Activated CD4-positive, alpha-beta T cell treated with anti-CD3 and anti-CD28 coated beads for 36 hours (primary cell): ENCODE data around the gene DEGS1. TPM values are rescaled to one million over a fixed set of nuclear protein-coding genes. Genes with fewer than 3 reads are reported as not detected.

ENCODE experiments used
- ATAC-seq: fragments of 200-7000 bp; cut with Tn5 transposase; one replicate; pipeline ENCODE4 v1.10.0; 2021; ENCODE audit warnings: mild to moderate bottlenecking, moderate library complexity
- CTCF ChIA-PET: fragments of 350-600 bp; sonication (Branson Sonifier 250); formaldehyde crosslinking; loops from one replicate; lab custom pipeline; 2021; ENCODE audit warnings: antibody characterized with exemption; lab: Charles Lee
- POLR2A ChIA-PET: fragments of 350-600 bp; sonication (Branson Sonifier 250); formaldehyde crosslinking; loops from one replicate; lab custom pipeline; 2021; ENCODE audit warnings: antibody characterized with exemption, inconsistent platforms; lab: Charles Lee
- DNase-seq: peaks from one replicate; pipeline ENCODE4 v3.0.0-alpha.2; 2020
- H3K27ac Mint-ChIP-seq: one replicate; pipeline ENCODE4 v1.8.0; 2021; ENCODE audit warnings: mixed read lengths
- H3K27me3 Mint-ChIP-seq: one replicate; pipeline ENCODE4 v1.8.0; 2021; ENCODE audit warnings: mixed read lengths
- H3K36me3 Mint-ChIP-seq: one replicate; pipeline ENCODE4 v1.8.0; 2021; ENCODE audit warnings: low read depth, mixed read lengths
- H3K4me1 Mint-ChIP-seq: one replicate; pipeline ENCODE4 v1.8.0; 2021; ENCODE audit warnings: mixed read lengths
- H3K4me3 Mint-ChIP-seq: one replicate; pipeline ENCODE4 v1.8.0; 2021; ENCODE audit warnings: mild to moderate bottlenecking, moderate library complexity, mixed read lengths
- H3K9me3 Mint-ChIP-seq: one replicate; pipeline ENCODE4 v1.8.0; 2021; ENCODE audit warnings: low read depth, mixed read lengths
- intact Hi-C, 2 experiments: fragments of 100-400 bp; cut with DNase I in 1 of 2; cut with micrococcal nuclease in 1 of 2; formaldehyde crosslinking; loops; one replicate each; pipeline versions ENCODE4 v1.14.2 to v1.15.1; 2022 to 2024; cut with DNase I, micrococcal nuclease
- total RNA-seq, 2 experiments: library from RNA; stranded (reverse); gene quantifications; one replicate each; pipeline ENCODE4 v1.2.3, GENCODE V29; 2021

DEGS1 gene
- total RNA-seq, 2 experiments from 2014 or later = 24.0 to 24.5 TPM

DNA sequence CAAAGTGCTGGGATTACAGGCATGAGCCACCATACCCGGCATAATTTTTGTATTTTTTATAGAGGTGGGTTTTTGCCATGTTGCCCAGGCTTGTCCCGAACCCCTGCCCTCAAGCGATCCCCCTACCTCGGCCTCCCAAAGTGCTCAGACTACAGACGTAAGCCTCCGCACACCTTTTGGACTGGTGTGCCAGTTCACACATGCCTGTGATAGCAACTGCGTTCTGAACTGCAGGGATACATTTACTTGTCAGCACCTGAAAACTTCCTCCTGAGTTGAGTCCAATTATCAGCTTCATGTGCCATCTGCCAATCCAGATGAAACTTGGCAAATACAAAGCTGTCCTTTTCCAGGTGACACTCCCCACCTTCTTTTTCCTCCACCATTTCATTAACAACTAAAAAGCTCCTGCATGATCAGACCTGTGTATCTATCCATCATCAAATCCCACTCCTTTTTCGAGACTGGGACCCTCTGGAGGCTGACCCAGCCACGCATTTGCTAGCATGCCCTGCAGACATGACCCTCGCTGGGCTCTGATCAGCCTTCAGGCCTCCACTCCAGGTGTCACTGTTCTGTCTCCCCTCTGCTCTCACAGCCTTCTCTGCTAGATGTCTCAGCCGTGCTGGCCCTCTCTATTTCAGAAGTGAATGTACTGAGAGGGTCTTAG, 2.1 kb upstream of the DEGS1 start:
- no peaks in the 10 kb centered on the region for H3K9me3 Mint-ChIP-seq
- DNase-seq (no peak), ATAC-seq (no peak)
- ChIA-PET CTCF (interaction anchor here (0.6 to 1.7 kb wide), 2 partner anchors 16 to 148 kb away, joined by 3 read pairs; no protein-coding TSS in a partner anchor), POLR2A (interaction anchor here (1.4 kb wide), 1 partner anchor 12 kb away, joined by 5 read pairs; no protein-coding TSS in a partner anchor)
- H3K36me3 Mint-ChIP-seq = peaks cover 8% of the 10 kb centered on the region
- H3K27me3 Mint-ChIP-seq = peaks cover 5% of the 10 kb centered on the region
- no peak overlapping the region for H3K4me3 Mint-ChIP-seq
- no peak overlapping the region for H3K27ac Mint-ChIP-seq
- intact Hi-C loops = loop anchor here (5.0 to 10.0 kb wide), 8 partner anchors 64 to 1264 kb away; partner anchors contain the start of genes CAPN2 (in 1 of the 2) and NVL (in 1 of the 2)
- peaks cover 33% of the 10 kb centered on the region for H3K4me1 Mint-ChIP-seq

DNA sequence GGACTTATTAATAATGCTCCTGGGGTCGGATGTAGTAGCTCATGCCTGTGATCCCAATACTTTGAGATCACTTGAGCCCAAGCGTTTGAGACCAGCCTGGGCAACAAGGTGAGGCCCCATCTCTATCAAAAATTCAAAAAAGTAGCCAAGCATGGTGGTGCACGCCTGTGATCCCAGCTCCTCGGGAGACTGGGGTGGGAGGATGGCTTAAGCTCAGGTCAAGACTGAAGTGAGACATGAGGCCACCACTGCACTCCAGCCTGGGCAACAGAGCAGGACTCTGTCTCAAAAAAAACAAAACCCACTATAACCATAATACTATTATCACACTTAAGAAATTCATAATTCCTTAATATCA, 1.6 kb upstream of the DEGS1 start:
- Mint-ChIP-seq H3K27me3 (peaks cover 5% of the 10 kb centered on the region), H3K9me3 (no peaks in the 10 kb centered on the region), H3K27ac (no peak overlapping the region), H3K36me3 (peaks cover 13% of the 10 kb centered on the region), H3K4me1 (peaks cover 37% of the 10 kb centered on the region), H3K4me3 (peak overlapping the region; percentile 82)
- DNase-seq (no peak), ATAC-seq (no peak)
- ChIA-PET POLR2A (interaction anchor here (1.4 kb wide), 1 partner anchor 12 kb away, joined by 5 read pairs; no protein-coding TSS in a partner anchor), CTCF (interaction anchor here (0.6 to 1.7 kb wide), 4 partner anchors 17 to 148 kb away, joined by 3 read pairs; no protein-coding TSS in a partner anchor)
- intact Hi-C loops = loop anchor here (5.0 to 10.0 kb wide), 8 partner anchors 64 to 1263 kb away; partner anchors contain the start of genes CAPN2 (in 1 of the 2) and NVL (in 1 of the 2)

DNA sequence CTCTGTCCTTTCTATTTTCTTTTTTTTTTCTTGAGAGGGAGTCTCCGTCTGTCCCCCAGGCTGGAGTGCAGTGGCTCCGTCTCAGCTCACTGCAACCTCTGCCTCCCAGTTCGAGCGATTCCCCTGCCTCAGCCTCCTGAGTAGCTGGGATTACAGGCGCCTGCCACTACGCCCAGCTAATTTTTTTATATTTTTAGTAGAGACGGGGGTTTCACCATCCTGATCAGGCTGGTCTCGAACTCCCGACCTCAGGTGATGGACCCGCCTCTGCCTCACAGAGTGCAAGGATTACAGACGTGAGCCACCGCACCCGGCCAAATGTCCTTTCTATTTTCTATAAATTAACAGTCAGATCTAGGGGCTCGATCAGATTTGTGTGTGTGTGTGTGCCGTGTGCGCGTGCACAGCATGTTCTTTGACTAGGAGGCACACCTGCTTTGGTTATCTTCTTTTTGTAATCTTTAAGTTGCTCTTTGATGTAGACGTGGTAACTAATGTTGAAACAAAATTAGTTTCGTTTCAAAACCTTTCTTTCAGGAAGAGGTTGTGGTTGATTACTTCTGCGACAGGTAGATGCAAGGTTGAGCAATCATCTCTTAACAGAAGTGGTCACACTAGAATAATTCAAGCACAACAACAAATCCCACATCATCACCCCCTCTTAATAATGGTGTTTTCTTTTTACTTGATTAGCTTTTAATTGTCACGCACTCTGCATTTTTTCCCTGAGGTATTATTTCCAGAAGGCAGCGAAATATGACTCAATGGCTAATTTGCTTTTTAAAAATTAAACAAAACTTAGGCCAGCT, 779 bp upstream of the DEGS1 start:
- H3K27me3 Mint-ChIP-seq = peaks cover 5% of the 10 kb centered on the region
- ChIA-PET CTCF (interaction anchor here (0.6 to 1.7 kb wide), 6 partner anchors 9 to 85 kb away, joined by 3 to 5 read pairs (median 3); no protein-coding TSS in a partner anchor), POLR2A (interaction anchor here (1.2 to 1.6 kb wide), 3 partner anchors 10 to 13 kb away, joined by 5 to 7 read pairs (median 5); no protein-coding TSS in a partner anchor)
- H3K27ac Mint-ChIP-seq = peak overlapping the region; percentile 95
- H3K4me1 Mint-ChIP-seq = peaks cover 43% of the 10 kb centered on the region
- H3K9me3 Mint-ChIP-seq = no peaks in the 10 kb centered on the region
- DNase-seq (peak; percentile 72), ATAC-seq (peak; percentile 48)
- peaks cover 19% of the 10 kb centered on the region for H3K36me3 Mint-ChIP-seq
- H3K4me3 Mint-ChIP-seq = peak overlapping the region; percentile 82
- intact Hi-C loops = loop anchor here (1.0 to 10.0 kb wide), 12 partner anchors 13 to 1263 kb away; partner anchors contain the start of genes CAPN2 (in 1 of the 2), NVL (in 1 of the 2) and WDR26 (in 1 of the 2)

DNA sequence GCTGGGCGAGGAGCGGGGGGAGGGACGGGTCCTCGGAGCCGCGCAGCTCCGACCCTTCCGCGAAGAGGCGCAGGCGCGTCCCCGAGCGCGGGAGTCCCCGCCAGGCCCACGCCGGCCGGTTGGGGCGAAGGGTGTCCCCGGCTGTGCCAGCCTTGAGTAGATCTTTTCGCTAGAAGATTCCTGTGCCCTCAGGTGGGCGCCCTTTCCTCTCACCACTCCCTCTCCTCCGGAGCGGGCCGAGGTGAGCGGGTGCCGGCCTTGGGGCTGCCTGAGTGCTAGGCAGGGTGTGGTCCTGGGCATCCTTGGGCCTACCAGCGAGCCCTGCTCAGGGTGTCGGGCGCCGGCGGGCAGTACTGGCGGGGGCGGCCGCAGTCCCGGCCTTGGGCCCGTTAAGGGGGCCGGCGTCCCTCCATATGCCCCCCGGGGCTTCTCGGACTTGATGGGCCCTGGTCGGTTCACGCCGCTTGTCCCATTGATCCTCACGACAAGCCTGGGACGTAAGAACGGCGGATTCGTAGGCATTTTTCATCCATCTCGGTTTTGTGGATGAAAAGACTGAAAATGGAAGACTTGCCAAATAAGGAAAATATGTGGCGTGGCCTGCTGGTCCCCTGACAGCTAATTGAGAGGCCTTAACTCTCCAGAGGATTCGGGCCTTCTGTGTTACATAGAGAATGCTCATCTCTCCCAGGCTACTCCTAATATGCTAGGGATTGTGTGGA, 712 bp downstream of the DEGS1 start:
- intact Hi-C loops = loop anchor here (1.0 to 10.0 kb wide), 14 partner anchors 66 to 1261 kb away; partner anchors contain the start of genes NVL (in 2 of the 2), CAPN2 (in 1 of the 2), FBXO28 (in 1 of the 2) and TP53BP2 (in 1 of the 2)
- ChIA-PET CTCF (interaction anchor here (0.8 to 1.4 kb wide), 2 partner anchors 10 to 175 kb away, joined by 5 read pairs; no protein-coding TSS in a partner anchor), POLR2A (interaction anchor here (0.5 to 1.6 kb wide), 3 partner anchors 9 to 1258 kb away, joined by 3 to 7 read pairs (median 5); no protein-coding TSS in a partner anchor)
- H3K4me3 Mint-ChIP-seq = peak overlapping the region; percentile 82
- H3K9me3 Mint-ChIP-seq = no peaks in the 10 kb centered on the region
- H3K4me1 Mint-ChIP-seq = peaks cover 51% of the 10 kb centered on the region
- ATAC-seq = peak; percentile 52
- DNase-seq = peak; percentile 79
- H3K27me3 Mint-ChIP-seq = peaks cover 5% of the 10 kb centered on the region
- peak overlapping the region; percentile 86 for H3K27ac Mint-ChIP-seq
- H3K36me3 Mint-ChIP-seq = peaks cover 19% of the 10 kb centered on the region

DNA sequence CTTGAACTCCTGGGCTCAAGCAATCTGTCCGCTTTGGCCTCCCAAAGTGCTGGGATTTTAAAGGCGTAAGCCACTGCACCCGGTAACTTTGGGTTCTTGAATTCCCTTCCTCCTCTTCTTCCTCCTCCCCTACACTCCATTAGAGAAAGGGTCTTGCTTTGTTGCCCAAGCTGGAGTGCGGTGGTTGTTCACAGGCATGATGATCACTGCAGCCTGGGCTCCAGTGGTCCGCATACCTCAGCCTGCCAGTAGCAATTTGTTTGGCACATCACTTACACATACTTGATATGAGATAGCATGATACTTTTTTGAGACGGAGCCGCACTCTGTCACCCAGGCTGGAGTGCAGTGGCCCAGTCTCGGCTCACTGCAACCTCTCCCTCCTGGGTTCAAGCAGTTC, 2.2 kb downstream of the DEGS1 start:
- Mint-ChIP-seq H3K9me3 (no peaks in the 10 kb centered on the region), H3K27ac (peak overlapping the region; percentile 61), H3K27me3 (peaks cover 5% of the 10 kb centered on the region), H3K36me3 (peaks cover 22% of the 10 kb centered on the region), H3K4me1 (peaks cover 56% of the 10 kb centered on the region), H3K4me3 (peak overlapping the region; percentile 82)
- DNase-seq (no peak), ATAC-seq (no peak)
- intact Hi-C loops = loop anchor here (10.0 kb wide), 2 partner anchors 350 to 1260 kb away; no protein-coding TSS in a partner anchor
- CTCF ChIA-PET = interaction anchor here (0.7 to 0.8 kb wide), 2 partner anchors 37 to 67 kb away, joined by 4 read pairs; no protein-coding TSS in a partner anchor
- POLR2A ChIA-PET = interaction anchor here (0.9 kb wide), 1 partner anchor 145 kb away, joined by 4 read pairs; the partner anchor contains the start of gene NVL

DNA sequence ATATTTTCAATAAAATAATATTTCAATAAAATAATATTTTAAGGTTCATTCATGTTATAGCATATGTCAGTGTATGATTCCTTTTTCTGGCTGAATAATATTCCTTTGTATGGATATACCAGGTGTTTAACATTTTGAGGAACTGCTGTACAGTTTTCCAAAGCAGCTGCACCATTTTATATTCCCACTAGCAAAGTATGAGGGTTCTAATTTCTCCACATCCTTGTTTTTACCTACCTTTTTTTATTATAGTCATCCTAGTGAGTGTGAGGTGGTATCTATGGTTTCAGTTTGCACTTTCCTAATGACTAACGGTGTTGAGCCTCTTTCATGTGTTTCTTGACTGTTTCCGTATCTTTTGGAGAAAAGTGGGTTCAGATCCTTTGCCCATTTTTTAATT, 5.2 kb downstream of the DEGS1 start:
- peaks cover 49% of the 10 kb centered on the region for H3K4me1 Mint-ChIP-seq
- intact Hi-C loops = loop anchor here (10.0 kb wide), 2 partner anchors 353 to 1257 kb away; no protein-coding TSS in a partner anchor
- no peaks in the 10 kb centered on the region for H3K27me3 Mint-ChIP-seq
- POLR2A ChIA-PET = no interaction called here
- peak overlapping the region; percentile 58 for H3K27ac Mint-ChIP-seq
- peak; percentile 43 for ATAC-seq
- CTCF ChIA-PET = no interaction called here
- H3K9me3 Mint-ChIP-seq = no peaks in the 10 kb centered on the region
- H3K4me3 Mint-ChIP-seq = no peak overlapping the region
- H3K36me3 Mint-ChIP-seq = peaks cover 34% of the 10 kb centered on the region
- DNase-seq = no peak

DNA sequence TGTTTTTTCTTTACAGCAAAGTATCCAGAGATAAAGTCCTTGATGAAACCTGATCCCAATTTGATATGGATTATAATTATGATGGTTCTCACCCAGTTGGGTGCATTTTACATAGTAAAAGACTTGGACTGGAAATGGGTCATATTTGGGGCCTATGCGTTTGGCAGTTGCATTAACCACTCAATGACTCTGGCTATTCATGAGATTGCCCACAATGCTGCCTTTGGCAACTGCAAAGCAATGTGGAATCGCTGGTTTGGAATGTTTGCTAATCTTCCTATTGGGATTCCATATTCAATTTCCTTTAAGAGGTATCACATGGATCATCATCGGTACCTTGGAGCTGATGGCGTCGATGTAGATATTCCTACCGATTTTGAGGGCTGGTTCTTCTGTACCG, 6.5 kb downstream of the DEGS1 start:
- H3K36me3 Mint-ChIP-seq = peaks cover 37% of the 10 kb centered on the region
- intact Hi-C loops = loop anchor here (10.0 kb wide), 2 partner anchors 355 to 1255 kb away; no protein-coding TSS in a partner anchor

DNA sequence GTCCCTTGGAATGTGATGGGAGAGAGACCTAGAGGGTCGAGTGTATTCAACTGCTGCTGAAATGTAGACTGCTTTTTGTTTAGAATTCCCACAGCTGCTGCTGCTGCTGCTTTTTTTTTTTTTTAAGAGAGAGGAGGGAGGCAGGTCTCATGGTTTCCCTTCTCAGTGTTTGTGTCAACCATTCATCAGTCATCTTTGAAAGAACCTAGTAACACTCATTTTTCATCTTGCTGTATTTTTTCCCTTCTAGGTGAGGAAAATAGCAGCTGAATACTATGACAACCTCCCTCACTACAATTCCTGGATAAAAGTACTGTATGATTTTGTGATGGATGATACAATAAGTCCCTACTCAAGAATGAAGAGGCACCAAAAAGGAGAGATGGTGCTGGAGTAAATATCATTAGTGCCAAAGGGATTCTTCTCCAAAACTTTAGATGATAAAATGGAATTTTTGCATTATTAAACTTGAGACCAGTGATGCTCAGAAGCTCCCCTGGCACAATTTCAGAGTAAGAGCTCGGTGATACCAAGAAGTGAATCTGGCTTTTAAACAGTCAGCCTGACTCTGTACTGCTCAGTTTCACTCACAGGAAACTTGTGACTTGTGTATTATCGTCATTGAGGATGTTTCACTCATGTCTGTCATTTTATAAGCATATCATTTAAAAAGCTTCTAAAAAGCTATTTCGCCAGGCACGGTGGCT, 9.2 kb downstream of the DEGS1 start:
- POLR2A ChIA-PET = interaction anchor here (0.7 to 1.2 kb wide), 2 partner anchors 9 to 240 kb away, joined by 6 to 7 read pairs; partner anchors contain the start of gene DEGS1
- ATAC-seq (peak; percentile 82), DNase-seq (peak; percentile 31)
- intact Hi-C loops = no loop called here
- peaks cover 30% of the 10 kb centered on the region for H3K36me3 Mint-ChIP-seq
- no peaks in the 10 kb centered on the region for H3K9me3 Mint-ChIP-seq
- CTCF ChIA-PET = interaction anchor here (0.8 to 1.2 kb wide), 4 partner anchors 10 to 141 kb away, joined by 3 to 5 read pairs (median 3); no protein-coding TSS in a partner anchor
- no peak overlapping the region for H3K4me3 Mint-ChIP-seq
- no peaks in the 10 kb centered on the region for H3K27me3 Mint-ChIP-seq
- peak overlapping the region; percentile 77 for H3K27ac Mint-ChIP-seq
- H3K4me1 Mint-ChIP-seq = peaks cover 27% of the 10 kb centered on the region

More for the DNA sequence above, 6.5 kb downstream of the DEGS1 start:
- no peak for ATAC-seq
- no peak for DNase-seq
- Mint-ChIP-seq H3K9me3 (no peaks in the 10 kb centered on the region), H3K27me3 (no peaks in the 10 kb centered on the region), H3K4me1 (peaks cover 46% of the 10 kb centered on the region), H3K27ac (no peak overlapping the region), H3K4me3 (no peak overlapping the region)
- POLR2A ChIA-PET = no interaction called here
- CTCF ChIA-PET = interaction anchor here (1.1 kb wide), 1 partner anchor 25 kb away, joined by 3 read pairs; no protein-coding TSS in a partner anchor

DNA sequence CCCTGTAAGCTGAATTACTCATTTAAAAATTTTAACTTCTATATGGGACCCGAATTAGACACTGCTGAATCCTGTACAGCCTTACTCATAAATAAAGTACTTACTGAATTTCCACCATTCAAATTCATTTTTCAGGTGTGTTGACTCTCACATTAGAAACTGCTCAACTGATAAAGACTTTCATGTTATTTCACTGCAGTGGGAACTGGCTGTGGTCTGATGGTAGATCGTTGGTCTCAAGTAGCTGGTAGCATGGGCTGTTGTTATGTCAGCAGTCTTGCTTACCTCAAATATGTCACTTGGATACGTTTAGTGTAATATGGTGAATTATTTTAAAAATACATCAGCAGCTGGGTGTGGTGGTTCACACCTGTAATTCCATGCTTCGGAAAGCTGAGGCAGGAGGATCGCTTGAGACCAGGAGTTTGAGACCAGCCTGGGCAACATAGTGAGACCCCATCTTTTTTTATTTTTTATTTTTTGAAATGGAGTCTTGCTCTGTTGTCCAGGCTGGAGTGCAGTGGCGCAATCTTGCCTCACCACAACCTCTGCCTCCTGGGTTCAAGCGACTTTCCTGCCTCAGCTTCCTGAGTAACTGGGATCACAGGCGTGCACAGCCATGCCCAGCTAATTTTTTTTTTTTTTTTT, 10.4 kb downstream of the DEGS1 start:
- ChIA-PET CTCF (interaction anchor here (0.6 to 1.2 kb wide), 3 partner anchors 19 to 1437 kb away, joined by 3 read pairs; no protein-coding TSS in a partner anchor), POLR2A (no interaction called here)
- Mint-ChIP-seq H3K9me3 (no peaks in the 10 kb centered on the region), H3K27ac (no peak overlapping the region), H3K4me1 (peaks cover 21% of the 10 kb centered on the region), H3K27me3 (no peaks in the 10 kb centered on the region), H3K4me3 (no peak overlapping the region), H3K36me3 (peaks cover 30% of the 10 kb centered on the region)
- DNase-seq (no peak), ATAC-seq (peak; percentile 25)
- intact Hi-C loops = no loop called here
